GM21390 (cell line): ENCODE measurements around the gene SLC38A3.

ENCODE experiments used
- ATAC-seq: cut with Tn5 transposase; IDR thresholded peaks from one replicate; pipeline ENCODE4 v1.9.1; 2021; ENCODE audit not compliant: unreplicated experiment

SLC38A3 gene

GRCh38 chr3:50204804-50205412 is at the start of gene SLC38A3:
SLC38A3 (plus strand) TSS chr3:50205271; CDS start chr3:50214200, 8,929 bp downstream.
- ATAC-seq: no peak

GRCh38 chr3:50155491-50155878 is 49.6 kb upstream of the SLC38A3 start:
- no peak for ATAC-seq

- ATAC-seq: no peak
Observed at GRCh38 chr3:50155891-50156290, 49.2 kb upstream of the SLC38A3 start.

GRCh38 chr3:50156549-50157493 is 48.2 kb upstream of the SLC38A3 start:
- no peak for ATAC-seq

- no peak for ATAC-seq
Observed at GRCh38 chr3:50157827-50158529, 47.1 kb upstream of the SLC38A3 start.

GRCh38 chr3:50158530-50159146 is 46.4 kb upstream of the SLC38A3 start:
- no peak for ATAC-seq

- ATAC-seq: no peak
Observed at GRCh38 chr3:50160561-50160983, 44.5 kb upstream of the SLC38A3 start.

- no peak for ATAC-seq
Observed at GRCh38 chr3:50161320-50161719, 43.8 kb upstream of the SLC38A3 start.

- ATAC-seq: no peak
Observed at GRCh38 chr3:50162034-50162883, 42.8 kb upstream of the SLC38A3 start.

GRCh38 chr3:50163572-50164455 is 41.3 kb upstream of the SLC38A3 start:
- ATAC-seq: no peak

- ATAC-seq: no peak
Observed at GRCh38 chr3:50164481-50164880, 40.6 kb upstream of the SLC38A3 start.

- ATAC-seq: no peak
Observed at GRCh38 chr3:50164984-50165909, 39.8 kb upstream of the SLC38A3 start.

GRCh38 chr3:50165910-50166538 is 39.0 kb upstream of the SLC38A3 start:
- ATAC-seq: no peak

GRCh38 chr3:50166620-50167019 is 38.5 kb upstream of the SLC38A3 start:
- ATAC-seq: no peak

GRCh38 chr3:50167069-50167840 is 37.8 kb upstream of the SLC38A3 start:
- no peak for ATAC-seq

GRCh38 chr3:50167841-50168209 is 37.2 kb upstream of the SLC38A3 start:
- ATAC-seq: no peak

GRCh38 chr3:50168388-50168787 is 36.7 kb upstream of the SLC38A3 start:
- ATAC-seq: no peak
